HepG2 (cell line): ENCODE measurements around the gene CYTH2. TPM values are rescaled to one million over a fixed set of nuclear protein-coding genes. Genes with fewer than 3 reads are reported as not detected.
A peak's percentile ranks its signal among the peaks of the same experiment; 100 is the strongest.

ENCODE experiments used
- DMTF1 ChIP-seq: sonication (generic); formaldehyde crosslinking; IDR thresholded peaks from 2 replicates; pipeline ENCODE4 v1.4.0; 2020; ENCODE audit warnings: mild to moderate bottlenecking, missing genetic modification reagents
- DNMT3B ChIP-seq: conservative IDR thresholded peaks from 2 replicates; pipeline ENCODE4 v1.6.1; 2016; ENCODE audit warnings: missing biosample characterization, control low read depth
- GLMP ChIP-seq: sonication (generic); formaldehyde crosslinking; IDR thresholded peaks from 2 replicates; pipeline ENCODE4 v1.9.0; 2021; ENCODE audit warnings: missing genetic modification reagents, mild to moderate bottlenecking, borderline replicate concordance
- MAF1 ChIP-seq: sonication (generic); formaldehyde crosslinking; IDR thresholded peaks from 2 replicates; pipeline ENCODE4 v1.5.0; 2020; ENCODE audit warnings: missing genetic modification reagents, borderline replicate concordance
- MAX ChIP-seq: IDR thresholded peaks from 2 replicates; pipeline ENCODE4 v1.6.1; 2012; ENCODE audit warnings: inconsistent platforms
- NAIF1 ChIP-seq: sonication (generic); formaldehyde crosslinking; IDR thresholded peaks from 2 replicates; pipeline ENCODE4 v1.5.0; 2020; ENCODE audit warnings: mild to moderate bottlenecking, missing genetic modification reagents, borderline replicate concordance
- PBX3 ChIP-seq: sonication (generic); formaldehyde crosslinking; IDR thresholded peaks from 2 replicates; pipeline ENCODE4 v1.8.1; 2023; ENCODE audit warnings: missing genetic modification reagents, inconsistent platforms, borderline replicate concordance
- PHF21A ChIP-seq: sonication (generic); formaldehyde crosslinking; IDR thresholded peaks from 2 replicates; pipeline ENCODE4 v1.5.0; 2020; ENCODE audit warnings: mild to moderate bottlenecking, missing genetic modification reagents
- SALL2 ChIP-seq: sonication (generic); formaldehyde crosslinking; IDR thresholded peaks from 2 replicates; pipeline ENCODE4 v1.8.1; 2023; ENCODE audit warnings: mild to moderate bottlenecking, missing genetic modification reagents, inconsistent platforms
- SKIL ChIP-seq: sonication (generic); formaldehyde crosslinking; IDR thresholded peaks from 2 replicates; pipeline ENCODE4 v1.8.0; 2022; ENCODE audit warnings: missing genetic modification reagents, mild to moderate bottlenecking, moderate library complexity, borderline replicate concordance
- SMARCE1 ChIP-seq: fragments of 450-650 bp; IDR thresholded peaks from 2 replicates; pipeline ENCODE4 v1.6.1; 2017; ENCODE audit warnings: borderline replicate concordance
- ZBTB25 ChIP-seq: IDR thresholded peaks from 2 replicates; pipeline ENCODE4 v1.6.1; 2018; ENCODE audit warnings: missing genetic modification reagents
- ZFP82 ChIP-seq: sonication (generic); formaldehyde crosslinking; IDR thresholded peaks from 2 replicates; pipeline ENCODE4 v1.5.1; 2020; ENCODE audit warnings: mild to moderate bottlenecking, missing genetic modification reagents, borderline replicate concordance
- ZNF281 ChIP-seq: sonication (generic); formaldehyde crosslinking; IDR thresholded peaks from 2 replicates; pipeline ENCODE4 v1.4.0; 2020; ENCODE audit warnings: missing genetic modification reagents, borderline replicate concordance
- ZNF326 ChIP-seq: sonication (generic); formaldehyde crosslinking; IDR thresholded peaks from 2 replicates; pipeline ENCODE4 v1.4.0; 2020; ENCODE audit warnings: missing genetic modification reagents, borderline replicate concordance
- ZNF83 ChIP-seq: sonication (generic); formaldehyde crosslinking; IDR thresholded peaks from 2 replicates; pipeline ENCODE4 v1.4.0; 2020; ENCODE audit warnings: missing genetic modification reagents, mild to moderate bottlenecking, borderline replicate concordance
- polyA plus RNA-seq, 8 experiments: library from polyadenylated mRNA; depleted of rRNA in 3 of 8; stranded (reverse) in 7 of 8; unstranded in 1 of 8; fragments of >200 nt; fragmentation: Illumina TruSeq in 4 of 8; extraction: Trizol in 4 of 8; gene quantifications; 2 replicates each; pipeline versions ENCODE4 v1.2.1 to v1.2.3, GENCODE V29; 2011 to 2016; ENCODE audit warnings: low read depth in 4 of 8, missing spikeins in 1 of 8, mixed read lengths in 1 of 8; ENCODE audit not compliant: insufficient read depth in 1 of 8
- total RNA-seq, 5 experiments: library from RNA; depleted of rRNA; stranded (reverse); fragments of >200 nt; fragmentation: Illumina TruSeq; extraction: Trizol; gene quantifications; 2 replicates each; pipeline ENCODE4 v1.2.3, GENCODE V29; 2016; ENCODE audit warnings: low read depth in 1 of 5

Gene CYTH2
- total and polyA plus RNA-seq, 2 of the 13 experiments (the other 11 are each of a cell fraction or from before 2014, with no cell fraction given) = 16.5 to 39.3 TPM

- TF ChIP-seq DNMT3B (no peak), ZBTB25 (no peak), ZNF281 (CRISPR knock-in tag) (peak; percentile 52; the same call in 1 of the 2 replicates), PBX3 (CRISPR knock-in tag) (no peak), SMARCE1 (no peak), MAF1 (CRISPR knock-in tag) (no peak), ZFP82 (CRISPR knock-in tag) (no peak), SKIL (CRISPR knock-in tag) (no peak), GLMP (CRISPR knock-in tag) (no peak), ZNF326 (CRISPR knock-in tag) (no peak), NAIF1 (CRISPR knock-in tag) (no peak), ZNF83 (CRISPR knock-in tag) (no peak), DMTF1 (CRISPR knock-in tag) (no peak), SALL2 (CRISPR knock-in tag) (0 out of 2 replicates have a peak, but pooled peaks have one; percentile 23), PHF21A (CRISPR knock-in tag) (no peak), MAX (no peak)
These were observed 44.3 kb downstream of the CYTH2 start (continued) for GRCh38 chr19:48513289-48514122.
